ENCODE measurements around the gene MAGEA3.
"Not testable (repeated sequence)": the region's sequence is repeated elsewhere in the genome, so short reads cannot be mapped to it uniquely, and the experiment has no call there.

The MAGEA3 gene, protein sequence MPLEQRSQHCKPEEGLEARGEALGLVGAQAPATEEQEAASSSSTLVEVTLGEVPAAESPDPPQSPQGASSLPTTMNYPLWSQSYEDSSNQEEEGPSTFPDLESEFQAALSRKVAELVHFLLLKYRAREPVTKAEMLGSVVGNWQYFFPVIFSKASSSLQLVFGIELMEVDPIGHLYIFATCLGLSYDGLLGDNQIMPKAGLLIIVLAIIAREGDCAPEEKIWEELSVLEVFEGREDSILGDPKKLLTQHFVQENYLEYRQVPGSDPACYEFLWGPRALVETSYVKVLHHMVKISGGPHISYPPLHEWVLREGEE

DNA sequence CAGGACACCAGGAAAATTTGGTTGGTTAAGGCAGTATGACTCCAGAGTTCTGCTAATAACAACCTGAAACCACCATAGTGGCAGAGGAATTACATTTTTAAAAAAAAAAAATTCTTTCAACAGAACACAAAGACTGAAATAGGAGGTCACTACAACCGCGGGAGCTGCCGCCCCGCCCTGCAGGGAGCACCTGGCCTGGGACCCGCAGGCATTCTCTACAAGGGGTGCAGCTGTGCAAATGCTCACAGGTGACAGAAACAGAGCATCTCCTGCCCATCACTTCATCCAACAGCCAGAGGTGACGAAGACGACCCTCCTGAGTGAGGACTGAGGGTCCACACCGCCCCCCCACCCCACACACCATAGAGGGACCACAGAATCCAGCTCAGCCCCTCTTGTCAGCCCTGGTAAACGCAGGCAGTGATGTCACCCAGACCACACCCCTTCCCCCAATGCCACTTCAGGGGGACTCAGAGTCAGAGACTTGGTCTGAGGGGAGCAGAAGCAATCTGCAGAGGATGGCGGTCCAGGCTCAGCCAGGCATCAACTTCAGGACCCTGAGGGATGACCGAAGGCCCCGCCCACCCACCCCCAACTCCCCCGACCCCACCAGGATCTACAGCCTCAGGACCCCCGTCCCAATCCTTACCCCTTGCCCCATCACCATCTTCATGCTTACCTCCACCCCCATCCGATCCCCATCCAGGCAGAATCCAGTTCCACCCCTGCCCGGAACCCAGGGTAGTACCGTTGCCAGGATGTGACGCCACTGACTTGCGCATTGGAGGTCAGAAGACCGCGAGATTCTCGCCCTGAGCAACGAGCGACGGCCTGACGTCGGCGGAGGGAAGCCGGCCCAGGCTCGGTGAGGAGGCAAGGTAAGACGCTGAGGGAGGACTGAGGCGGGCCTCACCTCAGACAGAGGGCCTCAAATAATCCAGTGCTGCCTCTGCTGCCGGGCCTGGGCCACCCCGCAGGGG is at the start of gene MAGEA3:
Gene MAGEA3, plus strand, starts transcription at position 843 of the 980 bp plus-strand sequence. CDS start 2,039 bp downstream, outside the sequence.
- DNase-seq = not testable (repeated sequence)

DNA sequence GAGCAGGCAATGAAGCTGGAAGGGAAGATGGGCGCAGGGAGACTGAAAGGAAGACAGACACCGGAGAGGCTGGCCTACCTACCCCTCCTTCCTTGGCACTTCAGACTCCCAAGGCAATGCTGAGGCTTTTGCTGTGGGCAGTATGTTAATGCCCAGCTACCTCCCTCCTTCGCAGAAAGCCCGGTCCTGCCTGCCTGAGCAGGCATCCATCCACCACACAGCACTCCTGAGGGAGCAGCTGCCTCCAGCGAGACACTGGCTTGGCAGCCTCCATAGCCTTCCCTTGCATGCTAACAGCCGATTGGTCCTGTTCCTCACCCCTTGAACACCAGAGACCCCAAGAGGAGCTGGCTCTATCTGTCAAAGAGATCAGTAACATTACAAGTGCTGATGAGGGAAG is 46.5 kb upstream of the MAGEA3 start:
- DNase-seq = no peak

DNA sequence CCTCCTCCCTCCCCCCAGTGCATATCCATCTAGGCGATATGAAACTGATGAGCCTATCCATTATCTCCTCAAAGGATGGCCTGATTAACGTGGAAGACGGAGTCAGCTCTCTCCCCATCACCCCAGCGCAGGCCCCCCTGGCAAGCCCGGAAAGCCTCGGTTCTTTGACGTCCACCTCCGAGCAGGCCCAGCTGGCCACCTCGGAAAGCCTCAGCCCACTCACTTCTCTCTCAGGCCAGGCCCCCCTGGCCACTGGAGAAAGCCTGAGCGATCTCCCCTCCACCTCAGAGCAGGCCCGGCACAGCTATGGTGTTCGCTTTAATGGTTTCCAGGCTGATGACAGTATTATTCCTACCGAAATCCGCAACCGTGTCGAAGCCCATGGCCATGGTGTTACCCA is 46.1 kb upstream of the MAGEA3 start:
- no peak for DNase-seq

DNA sequence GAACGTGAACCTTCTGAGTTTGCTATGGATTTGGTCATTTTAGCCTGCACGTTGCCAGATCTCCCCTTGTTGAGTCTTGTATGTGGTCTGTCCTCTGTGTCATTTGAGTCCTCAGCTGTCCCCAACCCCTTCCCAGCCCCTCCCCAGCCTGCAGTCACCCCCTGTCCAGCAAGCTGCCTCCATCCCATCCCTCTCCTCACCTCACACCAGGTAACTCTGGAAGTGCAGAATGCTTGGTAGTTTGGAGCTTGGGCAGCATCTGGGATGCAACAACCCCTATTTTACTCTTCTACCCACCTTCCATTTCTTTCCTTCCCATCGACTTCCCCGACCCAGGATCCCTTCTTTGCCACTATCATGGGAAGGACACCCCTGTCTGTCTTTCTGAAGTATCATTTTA is 42.5 kb upstream of the MAGEA3 start:
- DNase-seq = no peak

DNA sequence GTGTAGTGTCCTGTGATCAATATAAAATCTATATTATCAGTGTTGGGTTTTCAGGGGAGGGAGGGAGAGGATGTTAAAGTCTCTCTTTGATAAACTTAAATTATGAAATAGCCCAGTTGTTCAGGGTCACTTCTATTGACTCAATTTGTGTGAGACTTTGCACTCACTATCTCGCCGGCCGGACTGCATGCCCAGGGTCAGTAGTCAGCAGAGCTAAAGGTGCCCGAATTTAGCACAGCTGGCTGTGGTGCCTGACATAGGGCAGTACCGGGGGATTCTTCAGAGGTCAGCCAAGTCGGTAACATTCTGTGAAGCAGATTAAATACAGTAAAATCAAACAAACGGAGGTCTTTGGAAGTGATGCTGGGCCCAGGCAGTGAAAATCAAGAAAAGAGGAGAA is 41.7 kb upstream of the MAGEA3 start:
- no peak for DNase-seq

DNA sequence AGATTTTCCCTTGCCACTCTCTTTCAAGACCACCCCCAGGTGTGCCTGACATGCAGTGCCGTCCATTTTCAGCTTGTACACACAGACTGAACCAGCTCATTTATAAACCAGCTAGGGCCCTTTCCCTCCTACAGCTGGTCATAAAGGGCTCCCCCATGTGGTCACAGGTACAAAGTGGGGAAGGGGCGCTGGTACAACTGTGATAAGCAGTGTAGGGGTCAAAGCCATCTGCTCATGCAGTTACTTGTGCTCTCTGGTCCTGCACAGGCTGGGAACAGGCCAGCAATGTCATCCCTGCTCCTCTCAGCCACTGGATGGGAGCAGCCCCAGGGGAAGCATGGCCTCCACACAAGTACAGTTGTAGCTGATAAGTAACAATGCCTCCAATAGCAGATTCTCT is 40.3 kb upstream of the MAGEA3 start:
- DNase-seq = no peak

DNA sequence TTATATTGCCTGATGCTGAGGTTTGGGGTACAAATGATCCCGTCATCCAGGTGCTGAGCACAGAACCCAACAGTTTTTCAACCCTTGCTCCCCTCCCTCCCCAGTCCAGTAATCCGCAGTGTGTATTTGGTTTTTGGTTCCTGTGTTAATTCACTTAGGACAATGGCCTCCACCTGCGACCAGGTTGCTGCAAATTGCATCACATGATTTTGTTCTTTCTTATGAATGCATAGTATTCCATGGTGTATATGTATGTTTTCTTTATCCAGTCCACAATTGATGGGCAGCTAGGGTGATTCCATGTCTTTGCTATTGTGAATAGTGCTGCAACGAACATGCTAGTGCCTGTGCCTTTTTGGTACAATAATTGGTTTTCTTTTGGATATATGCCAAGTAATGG is 35.5 kb upstream of the MAGEA3 start:
- DNase-seq = no peak

DNA sequence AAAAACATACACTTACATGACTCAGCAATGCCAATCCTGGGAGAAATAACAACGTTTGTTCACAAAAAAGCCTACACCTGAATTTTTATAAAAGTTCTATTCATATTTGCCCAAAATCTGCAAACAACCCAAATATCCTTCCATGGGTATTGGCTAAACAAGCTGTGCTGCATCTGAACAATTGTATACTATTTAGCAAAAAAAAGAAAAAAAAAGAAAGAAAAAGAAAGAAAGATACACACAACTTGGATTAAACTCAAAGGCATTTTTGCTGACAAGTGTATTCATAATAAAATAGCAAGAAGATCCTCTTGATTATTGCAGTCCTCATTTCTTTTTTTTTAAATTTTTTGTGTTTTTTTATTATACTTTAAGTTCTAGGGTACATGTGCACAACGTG is 24.5 kb upstream of the MAGEA3 start:
- DNase-seq = no peak

DNA sequence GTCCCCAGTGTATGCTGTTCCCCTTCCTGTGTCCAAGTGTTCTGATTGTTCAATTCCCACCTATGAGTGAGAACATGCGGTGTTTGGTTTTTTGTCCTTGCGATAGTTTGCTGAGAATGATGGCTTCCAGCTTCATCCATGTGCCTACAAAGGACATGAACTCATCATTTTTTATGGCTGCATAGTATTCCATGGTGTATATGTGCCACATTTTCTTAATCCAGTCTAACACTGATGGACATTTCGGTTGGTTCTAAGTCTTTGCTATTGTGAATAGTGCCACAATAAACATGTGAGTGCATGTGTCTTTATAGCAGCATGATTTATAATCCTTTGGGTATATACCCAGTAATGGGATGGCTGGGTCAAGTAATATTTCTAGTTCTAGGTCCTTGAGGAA is 23.9 kb upstream of the MAGEA3 start:
- DNase-seq = not testable (repeated sequence)

DNA sequence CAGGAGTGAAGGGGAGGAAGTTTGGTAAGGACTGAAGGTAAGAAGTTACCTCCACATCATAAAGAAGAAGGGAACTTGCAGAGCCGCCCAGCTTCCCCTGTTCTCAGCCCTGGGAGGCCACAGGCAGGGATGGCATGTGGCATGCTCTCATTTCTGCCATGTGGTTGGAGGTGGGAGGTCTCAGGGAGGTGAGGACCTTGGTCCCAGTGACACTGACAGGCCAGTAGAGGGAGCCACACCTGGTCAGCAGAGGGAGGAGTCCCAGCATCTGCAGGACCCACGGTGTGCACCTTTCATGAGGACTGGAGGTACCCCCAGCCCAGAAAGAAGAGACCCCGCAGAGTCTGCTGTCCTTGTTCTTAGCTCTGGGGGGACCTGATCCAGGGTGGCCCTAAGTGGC is 17.6 kb upstream of the MAGEA3 start:
- DNase-seq = not testable (repeated sequence)

DNA sequence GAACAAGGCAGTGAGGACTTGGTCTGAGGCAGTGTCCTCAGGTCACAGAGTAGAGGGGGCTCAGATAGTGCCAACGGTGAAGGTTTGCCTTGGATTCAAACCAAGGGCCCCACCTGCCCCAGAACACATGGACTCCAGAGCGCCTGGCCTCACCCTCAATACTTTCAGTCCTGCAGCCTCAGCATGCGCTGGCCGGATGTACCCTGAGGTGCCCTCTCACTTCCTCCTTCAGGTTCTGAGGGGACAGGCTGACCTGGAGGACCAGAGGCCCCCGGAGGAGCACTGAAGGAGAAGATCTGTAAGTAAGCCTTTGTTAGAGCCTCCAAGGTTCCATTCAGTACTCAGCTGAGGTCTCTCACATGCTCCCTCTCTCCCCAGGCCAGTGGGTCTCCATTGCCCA is 1.8 kb downstream of the MAGEA3 start:
- not testable (repeated sequence) for DNase-seq

DNA sequence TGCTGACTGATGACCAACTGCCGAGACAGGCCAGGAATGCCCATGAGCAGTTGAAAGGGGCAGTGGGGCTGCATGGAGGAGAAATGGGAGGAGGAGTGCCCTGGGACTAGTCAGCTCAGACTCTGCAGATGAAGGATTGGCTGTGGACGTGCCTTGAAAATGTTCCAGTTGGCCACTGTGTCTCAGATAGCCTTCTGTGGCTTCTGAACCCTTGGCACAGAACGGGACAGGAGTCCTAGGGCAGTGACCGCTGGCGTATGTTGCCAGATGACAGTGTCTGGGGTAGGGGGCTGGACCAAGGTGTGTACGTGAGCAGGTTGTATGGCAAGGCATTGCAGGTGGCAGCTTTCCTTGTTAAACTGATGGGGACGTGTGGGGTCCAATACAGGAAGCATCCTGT is 7.9 kb downstream of the MAGEA3 start:
- DNase-seq = not testable (repeated sequence)

DNA sequence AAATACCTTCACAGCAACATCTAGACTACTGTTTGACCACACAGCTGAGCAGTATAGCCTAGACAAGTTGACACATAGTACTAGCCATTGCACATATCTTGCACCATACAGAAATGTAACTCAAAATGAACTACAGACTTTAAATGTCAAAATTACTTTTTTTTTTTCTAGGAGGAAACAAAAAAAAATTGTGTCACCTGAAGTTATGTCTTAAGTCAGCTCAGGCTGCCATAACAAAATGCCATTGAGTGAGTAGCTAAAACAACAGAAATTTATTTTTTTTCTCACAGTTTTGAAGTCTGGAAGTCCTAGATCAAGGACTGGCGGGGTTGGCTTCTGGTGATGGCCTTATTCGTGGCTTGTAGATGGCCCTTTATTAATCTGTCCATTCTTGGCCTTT is 10.6 kb downstream of the MAGEA3 start, which contains the start of gene CSAG2:
Gene CSAG2, minus strand, starts transcription at position 101 of the 400 bp plus-strand sequence. CDS start 161 bp downstream, outside the sequence.
- DNase-seq = not testable (repeated sequence)

DNA sequence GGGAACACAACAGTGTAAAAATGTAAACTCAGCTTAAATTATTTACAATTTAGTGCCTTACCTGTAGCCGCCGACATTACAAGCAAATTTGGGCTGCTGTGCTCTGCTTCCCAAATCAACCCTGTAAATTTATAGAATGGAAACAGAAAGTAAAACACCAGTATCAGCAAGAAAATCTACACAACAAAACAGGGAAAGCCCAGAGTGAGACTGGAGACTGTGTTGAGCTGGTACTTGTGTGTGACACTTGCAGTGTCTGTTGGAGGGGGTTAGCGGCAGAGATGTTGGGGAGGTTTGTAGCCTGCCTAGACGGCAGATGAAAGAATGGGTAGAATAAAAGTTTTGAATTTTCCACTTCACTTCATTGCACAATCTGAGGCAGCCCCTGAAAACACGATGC is 14.6 kb downstream of the MAGEA3 start:
- not testable (repeated sequence) for DNase-seq

DNA sequence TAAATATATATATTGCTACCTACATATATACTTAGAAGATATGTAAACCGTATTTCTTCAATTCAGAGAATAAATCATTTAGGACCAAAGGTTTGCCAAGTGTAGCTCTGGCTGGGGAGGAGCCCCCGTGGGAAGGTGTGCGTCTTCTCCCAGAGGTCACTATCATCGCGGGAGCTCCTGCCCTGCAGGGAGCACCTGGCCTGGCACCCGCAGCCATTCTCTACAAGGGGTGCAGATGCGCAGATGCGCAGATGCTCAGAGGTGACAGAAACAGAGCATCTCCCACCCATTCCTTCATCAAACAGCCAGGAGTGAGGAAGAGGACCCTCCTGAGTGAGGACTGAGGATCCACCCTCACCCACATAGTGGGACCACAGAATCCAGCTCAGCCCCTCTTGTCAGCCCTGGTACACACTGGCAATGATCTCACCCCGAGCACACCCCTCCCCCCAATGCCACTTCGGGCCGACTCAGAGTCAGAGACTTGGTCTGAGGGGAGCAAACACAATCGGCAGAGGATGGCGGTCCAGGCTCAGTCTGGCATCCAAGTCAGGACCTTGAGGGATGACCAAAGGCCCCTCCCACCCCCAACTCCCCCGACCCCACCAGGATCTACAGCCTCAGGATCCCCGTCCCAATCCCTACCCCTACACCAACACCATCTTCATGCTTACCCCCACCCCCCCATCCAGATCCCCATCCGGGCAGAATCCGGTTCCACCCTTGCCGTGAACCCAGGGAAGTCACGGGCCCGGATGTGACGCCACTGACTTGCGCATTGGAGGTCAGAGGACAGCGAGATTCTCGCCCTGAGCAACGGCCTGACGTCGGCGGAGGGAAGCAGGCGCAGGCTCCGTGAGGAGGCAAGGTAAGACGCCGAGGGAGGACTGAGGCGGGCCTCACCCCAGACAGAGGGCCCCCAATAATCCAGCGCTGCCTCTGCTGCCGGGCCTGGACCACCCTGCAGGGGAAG is 15.5 kb downstream of the MAGEA3 start, which contains the start of gene MAGEA2B:
Gene MAGEA2B, plus strand, starts transcription at position 814 of the 973 bp plus-strand sequence. CDS start 2,479 bp downstream, outside the sequence.
- DNase-seq = not testable (repeated sequence)

DNA sequence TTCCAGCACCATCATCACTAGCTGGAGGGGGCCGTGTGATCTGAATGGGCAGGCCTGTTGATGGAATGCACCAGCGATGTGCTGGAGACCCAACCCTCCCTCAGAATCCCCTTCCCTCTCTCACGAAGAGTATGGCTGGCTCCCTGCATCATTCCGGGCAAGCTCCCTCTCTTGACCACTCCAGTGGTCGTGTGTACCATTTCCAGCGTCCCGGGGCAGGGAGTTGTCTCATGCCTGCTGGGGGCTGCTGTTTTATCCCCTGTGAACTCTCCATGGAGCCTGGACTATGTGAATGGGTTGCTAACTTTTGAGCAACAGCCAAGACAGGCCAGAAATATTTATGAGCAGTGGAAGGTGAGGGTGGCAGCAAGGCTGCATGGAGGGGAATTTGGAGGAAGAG is 26.8 kb downstream of the MAGEA3 start:
- DNase-seq = no peak

DNA sequence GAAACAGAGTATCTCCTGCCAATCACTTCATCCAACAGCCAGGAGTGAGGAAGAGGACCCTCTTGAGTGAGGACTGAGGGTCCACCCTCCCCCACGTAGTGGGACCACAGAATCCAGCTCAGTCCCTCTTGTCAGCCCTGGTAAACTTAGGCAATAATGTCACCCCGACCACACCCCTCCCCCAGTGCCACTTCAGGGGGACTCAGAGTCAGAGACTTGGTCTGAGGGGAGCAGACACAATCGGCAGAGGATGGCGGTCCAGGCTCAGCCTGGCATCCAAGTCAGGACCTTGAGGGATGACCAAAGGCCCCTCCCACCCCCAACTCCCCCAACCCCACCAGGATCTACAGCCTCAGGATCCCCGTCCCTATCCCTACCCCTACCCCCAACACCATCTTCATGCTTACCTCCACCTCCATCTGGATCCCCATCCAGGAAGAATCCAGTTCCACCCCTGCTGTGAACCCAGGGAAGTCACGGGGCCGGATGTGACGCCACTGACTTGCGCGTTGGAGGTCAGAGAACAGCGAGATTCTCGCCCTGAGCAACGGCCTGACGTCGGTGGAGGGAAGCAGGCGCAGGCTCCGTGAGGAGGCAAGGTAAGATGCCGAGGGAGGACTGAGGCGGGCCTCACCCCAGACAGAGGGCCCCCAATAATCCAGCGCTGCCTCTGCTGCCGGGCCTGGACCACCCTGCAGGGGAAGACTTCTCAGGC is 34.8 kb downstream of the MAGEA3 start, which contains the start of the genes CSAG1 and MAGEA12:
Gene CSAG1, minus strand, starts transcription at position 461 of the 715 bp plus-strand sequence. CDS start 1,261 bp downstream, outside the sequence.
Gene MAGEA12, plus strand, starts transcription at position 497 of the 715 bp plus-strand sequence. CDS start 2,405 bp downstream, outside the sequence.
- no peak for DNase-seq

DNA sequence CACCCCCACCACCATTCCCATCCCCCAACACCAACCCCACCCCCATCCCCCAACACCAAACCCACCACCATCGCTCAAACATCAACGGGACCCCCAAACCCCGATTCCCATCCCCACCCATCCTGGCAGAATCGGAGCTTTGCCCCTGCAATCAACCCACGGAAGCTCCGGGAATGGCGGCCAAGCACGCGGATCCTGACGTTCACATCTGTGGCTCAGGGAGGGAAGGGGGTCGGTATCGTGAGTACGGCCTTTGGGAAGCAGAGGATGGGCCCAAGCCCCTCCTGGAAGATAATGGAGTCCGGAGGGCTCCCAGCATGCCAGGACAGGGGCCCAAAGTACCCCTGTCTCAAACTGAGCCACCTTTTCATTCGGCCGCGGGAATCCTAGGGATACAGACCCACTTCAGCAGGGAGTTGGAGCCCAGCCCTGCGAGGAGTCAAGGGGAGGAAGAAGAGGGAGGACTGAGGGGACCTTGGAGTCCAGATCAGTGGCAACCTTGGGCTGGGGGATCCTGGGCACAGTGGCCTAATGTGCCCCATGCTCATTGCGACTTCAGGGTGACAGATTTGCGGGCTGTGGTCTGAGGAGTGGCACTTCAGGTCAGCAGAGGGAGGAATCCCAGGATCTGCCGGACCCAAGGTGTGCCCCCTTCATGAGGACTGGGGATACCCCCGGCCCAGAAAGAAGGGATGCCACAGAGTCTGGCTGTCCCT is 35.7 kb downstream of the MAGEA3 start:
- not testable (repeated sequence) for DNase-seq

DNA sequence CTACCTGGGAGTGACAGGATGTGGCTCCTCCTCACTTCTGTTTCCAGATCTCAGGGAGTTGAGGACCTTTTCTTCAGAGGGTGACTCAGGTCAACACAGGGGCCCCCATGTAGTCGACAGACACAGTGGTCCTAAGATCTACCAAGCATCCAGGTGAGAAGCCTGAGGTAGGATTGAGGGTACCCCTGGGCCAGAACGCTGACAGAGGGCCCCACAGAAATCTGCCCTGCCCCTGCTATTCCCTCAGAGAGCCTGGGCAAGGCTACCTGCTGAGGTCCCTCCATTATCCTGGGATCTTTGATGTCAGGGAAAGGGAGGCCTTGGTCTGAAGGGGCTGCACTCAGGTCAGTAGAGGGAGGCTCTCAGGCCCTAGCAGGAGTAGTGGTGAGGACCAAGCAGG is 36.5 kb downstream of the MAGEA3 start:
- no peak for DNase-seq

DNA sequence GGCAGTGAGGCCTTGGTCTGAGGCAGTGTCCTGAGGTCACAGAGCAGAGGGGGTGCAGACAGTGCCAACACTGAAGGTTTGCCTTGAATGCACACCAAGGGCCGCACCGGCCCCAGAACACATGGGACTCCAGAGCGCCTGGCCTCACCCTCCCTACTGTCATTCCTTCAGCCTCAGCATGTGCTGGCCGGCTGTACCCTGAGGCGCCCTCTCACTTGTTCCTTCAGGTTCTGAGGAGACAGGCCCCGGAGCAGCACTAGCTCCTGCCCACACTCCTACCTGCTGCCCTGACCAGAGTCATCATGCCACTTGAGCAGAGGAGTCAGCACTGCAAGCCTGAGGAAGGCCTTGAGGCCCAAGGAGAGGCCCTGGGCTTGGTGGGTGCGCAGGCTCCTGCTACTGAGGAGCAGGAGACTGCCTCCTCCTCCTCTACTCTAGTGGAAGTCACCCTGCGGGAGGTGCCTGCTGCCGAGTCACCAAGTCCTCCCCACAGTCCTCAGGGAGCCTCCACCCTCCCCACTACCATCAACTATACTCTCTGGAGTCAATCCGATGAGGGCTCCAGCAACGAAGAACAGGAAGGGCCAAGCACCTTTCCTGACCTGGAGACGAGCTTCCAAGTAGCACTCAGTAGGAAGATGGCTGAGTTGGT is 37.4 kb downstream of the MAGEA3 start:
- no peak for DNase-seq
